Colon (tissue), 2 donors: ENCODE measurements around the gene UBAC2.

Experiments
- FAIRE-seq: peaks from 2 replicates; lab custom pipeline; 2012; peaks lifted over from hg19 to GRCh38; lab: Jason Lieb, UNC
- donor health status: control.
- donor health status: control.

Gene UBAC2

DNA sequence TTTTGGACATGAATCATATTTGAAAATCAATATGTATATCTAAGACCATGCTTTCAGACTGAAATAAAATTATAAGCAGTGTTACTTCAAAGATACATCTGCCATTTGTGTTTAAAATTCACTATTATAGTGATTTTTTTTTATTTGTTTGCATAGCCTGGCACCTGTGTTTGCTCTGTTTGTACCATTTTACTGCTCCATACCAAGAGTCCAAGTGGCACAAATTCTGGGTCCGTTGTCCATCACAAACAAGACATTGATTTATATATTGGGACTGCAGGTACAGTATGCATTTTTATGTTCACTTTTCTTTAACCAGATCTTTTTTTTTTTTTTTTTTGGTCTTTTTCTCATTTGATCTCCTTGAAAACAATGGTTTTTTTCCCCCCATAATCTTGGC, 113.3 kb downstream of the UBAC2 start:
- FAIRE-seq: no peak

DNA sequence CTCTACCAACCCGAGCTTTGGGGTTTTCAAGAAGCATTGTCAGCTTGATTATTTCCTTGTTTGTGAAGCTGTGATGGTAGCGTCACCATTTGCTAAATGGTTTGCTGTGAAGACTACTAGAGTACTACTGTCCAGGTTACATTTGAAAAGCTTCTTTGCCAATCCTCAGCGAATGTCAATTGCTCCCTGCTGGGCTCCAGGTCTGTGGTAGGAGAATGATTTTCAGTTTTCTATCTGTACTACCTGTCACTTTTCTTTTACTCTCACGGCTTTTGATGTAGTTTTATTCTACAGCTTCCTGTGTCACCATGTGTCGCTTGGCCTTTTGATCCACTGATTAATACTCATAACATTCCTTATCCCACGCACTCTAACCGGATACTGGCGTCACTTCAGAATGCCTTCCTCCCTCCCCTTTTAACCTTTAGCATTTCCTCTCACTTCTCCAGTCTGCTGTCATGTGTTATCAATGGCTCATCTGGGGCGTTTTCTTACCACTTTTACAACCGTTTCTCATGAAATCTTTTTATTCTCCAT, 114.1 kb downstream of the UBAC2 start:
- FAIRE-seq: no peak

GRCh38 chr13:99315186-99315585, 114.5 kb downstream of the UBAC2 start:
- no peak for FAIRE-seq

DNA sequence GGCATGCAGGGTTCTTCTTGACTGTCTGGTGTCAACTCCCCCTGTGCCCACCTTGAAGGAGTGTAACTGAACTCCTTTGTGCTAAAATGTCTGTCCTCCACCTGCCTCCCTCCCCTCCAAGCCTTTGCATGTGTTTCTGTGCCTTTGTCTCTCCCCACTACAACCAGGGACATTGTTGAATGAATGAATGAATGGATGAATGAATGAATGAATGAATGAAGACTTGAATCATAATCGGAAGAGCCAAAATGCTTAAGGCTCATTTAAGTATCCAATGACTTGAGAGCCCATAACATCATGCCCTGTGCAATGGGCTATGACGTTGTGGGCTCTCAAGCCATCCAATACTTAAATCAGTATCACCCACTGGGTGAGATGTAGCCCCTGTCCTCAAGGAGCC, 115.6 kb downstream of the UBAC2 start:
- FAIRE-seq: no peak

- no peak for FAIRE-seq
Observed at GRCh38 chr13:99316657-99317256, 116.1 kb downstream of the UBAC2 start.

DNA sequence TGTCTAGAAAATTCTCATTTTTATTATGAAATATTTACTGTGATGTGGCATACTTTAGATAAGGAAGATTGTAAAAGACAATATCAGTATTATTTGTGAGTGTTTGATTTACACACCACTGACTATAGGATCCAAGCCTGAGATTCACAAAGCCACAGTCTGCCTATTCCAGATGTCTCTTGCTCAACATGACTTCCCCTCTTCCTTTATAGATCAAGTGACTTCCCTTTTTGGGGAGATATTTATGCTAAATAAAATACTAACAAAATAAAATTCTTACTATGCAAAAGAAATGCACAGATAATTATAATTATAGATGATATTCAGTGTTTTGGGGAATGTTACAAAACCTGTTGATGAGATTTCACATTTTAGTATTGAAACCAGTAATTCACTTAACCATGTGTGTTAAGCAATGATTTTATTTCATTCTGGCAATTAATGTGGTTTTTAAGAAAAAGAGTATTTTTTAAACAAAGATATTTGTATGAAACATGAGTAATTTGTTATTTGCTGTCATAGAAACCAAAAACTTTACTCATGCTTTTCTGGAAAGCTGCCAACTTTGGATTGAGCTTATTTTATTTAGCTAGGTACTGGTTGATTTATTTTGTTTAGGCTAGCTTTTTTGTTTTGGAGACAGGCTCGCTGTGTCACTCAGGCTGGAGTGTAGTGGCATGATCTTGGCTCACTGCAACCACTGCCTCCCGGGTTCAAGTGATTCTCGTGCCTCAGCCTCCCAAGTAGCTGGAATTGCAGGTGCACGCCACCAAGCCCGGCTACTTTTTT, 120.2 kb downstream of the UBAC2 start:
- no peak for FAIRE-seq

GRCh38 chr13:99321709-99322108, 121.1 kb downstream of the UBAC2 start:
- no peak for FAIRE-seq

- FAIRE-seq: no peak
Observed at GRCh38 chr13:99322297-99323103, 121.8 kb downstream of the UBAC2 start.

GRCh38 chr13:99323488-99323887, 122.8 kb downstream of the UBAC2 start:
- no peak for FAIRE-seq

DNA sequence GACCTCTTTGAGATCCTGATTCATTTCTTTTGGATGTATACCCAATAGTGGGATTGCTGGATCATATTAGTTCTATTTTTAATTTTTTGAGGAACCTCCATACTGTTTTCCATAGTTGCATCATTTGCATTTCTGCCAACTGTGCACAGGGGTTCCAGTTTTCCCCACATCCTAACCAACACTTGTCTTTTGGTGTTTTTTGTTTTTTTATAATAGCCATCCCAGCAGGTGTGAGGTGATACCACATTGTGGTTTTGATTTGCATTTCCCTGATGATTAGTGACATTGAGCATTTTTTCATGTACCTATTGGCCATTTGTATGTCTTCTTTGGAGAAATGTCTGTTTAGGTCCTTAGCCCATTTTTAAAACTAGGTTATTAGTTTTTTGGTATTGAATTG, 125.4 kb downstream of the UBAC2 start:
- no peak for FAIRE-seq

DNA sequence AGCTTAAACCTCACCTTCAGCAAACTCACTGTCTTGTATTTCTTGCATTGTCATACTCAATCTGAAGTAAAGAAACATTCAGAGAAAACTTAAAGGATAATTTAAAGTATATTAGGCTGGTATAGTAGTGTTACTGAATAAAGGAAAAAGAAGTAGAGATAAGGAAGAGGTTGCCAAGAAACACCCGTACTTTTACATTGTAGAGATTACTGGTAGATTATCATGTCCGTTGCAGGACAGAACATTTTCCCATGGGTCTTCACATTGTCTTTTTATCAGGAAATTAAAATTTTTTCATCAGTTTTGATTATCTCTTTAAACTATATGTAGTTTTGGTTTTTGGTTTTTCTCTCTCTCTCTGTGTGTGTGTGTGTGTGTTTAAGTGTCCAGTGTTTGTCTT, 126.5 kb downstream of the UBAC2 start:
- no peak for FAIRE-seq

DNA sequence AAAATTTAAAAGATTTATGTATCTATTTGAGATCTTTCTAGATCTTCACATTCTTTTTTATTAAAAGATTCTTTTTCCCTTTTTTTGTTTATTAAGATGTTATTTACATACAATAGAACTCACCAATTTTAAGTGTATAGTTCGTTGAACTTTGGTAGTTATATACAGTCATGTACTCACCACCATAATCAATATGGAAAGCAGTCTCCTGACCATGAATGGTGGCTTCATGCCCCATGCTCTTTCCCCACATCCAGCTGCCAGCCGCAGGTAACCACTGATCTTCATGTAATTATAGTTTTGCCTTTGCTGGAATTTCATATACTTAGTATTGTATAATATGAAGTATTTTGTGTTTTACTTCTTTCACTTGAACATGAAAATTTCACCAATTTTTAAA, 127.1 kb downstream of the UBAC2 start:
- FAIRE-seq: no peak

DNA sequence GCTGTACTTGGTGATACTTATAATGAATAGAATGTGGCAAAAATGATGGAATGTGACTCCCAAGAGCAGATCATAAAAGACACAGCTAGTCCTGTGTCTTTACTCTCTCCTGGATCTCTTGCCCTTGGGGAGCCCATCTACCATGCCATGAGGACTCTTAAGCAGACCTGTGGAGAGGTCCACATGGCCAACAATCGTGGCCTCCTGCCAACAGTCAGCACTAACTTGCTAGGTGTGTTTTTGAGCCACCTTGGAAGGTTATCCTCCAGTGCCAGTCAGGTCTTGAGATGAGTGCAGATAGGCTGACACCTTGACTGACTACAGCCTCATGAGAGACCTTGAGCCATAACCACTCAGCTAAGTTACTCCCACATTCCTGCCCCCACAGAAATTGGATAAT, 128.8 kb downstream of the UBAC2 start:
- no peak for FAIRE-seq

GRCh38 chr13:99330942-99331341, 130.3 kb downstream of the UBAC2 start:
- no peak for FAIRE-seq

DNA sequence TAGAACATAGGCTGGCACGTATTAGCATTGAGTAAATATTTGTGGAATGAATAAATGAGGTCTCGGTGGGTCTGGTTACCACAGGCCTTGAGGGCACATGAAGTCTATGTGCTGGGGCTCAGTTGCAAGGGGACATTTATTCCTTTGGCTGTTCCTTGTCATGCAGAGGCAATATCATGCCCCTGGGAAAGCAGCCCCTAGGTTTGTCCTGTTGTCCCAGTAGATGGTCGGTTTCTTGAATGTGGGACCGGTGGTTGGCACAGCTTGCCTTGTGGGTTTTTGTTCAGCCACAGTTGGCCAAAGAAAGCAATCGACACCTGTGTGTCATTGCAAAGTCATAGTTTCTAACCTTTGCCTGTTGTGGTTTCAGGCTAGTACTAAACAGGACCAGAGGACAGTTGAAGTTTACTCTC, 131.2 kb downstream of the UBAC2 start:
- no peak for FAIRE-seq

DNA sequence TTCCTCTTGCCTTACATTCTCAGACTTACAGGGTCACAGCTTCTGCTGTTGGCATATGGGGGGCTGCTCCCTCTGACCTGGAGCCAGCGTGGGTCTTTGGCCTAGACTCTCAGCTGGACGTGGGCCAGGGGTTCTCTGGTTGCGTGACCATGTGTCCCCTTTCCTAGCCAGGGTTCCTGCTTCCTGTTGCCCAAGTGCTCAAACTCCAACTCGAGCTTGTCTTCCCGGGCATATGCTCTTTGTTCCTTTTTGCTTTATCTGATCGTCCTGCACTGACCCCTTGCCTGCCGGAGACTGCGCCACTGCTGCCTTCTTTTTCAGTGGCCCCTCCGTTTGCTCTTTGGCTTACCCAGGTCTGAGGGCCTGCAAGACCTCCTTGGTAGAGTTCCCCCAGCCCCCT, 131.8 kb downstream of the UBAC2 start:
- no peak for FAIRE-seq

DNA sequence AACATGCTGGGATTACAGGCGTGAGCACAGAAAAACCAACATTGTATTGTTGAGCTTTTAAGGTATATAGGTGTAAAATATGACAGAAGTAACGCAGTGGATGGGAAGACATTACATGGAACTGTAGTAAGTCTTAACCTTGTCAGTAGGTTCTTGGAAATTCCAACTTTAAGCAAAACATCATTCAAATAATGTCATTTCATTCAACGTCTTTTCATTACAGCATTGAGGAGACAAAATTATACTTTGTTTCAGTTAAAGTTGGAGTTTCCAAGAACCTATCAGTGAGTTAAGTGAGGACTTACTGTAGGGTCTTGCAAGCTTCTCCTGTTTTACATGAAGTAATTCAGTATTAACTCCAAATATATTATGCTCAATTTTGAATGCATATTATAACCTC, 133.6 kb downstream of the UBAC2 start:
- FAIRE-seq: no peak

- no peak for FAIRE-seq
Observed at GRCh38 chr13:99335087-99335486, 134.4 kb downstream of the UBAC2 start.

GRCh38 chr13:99335603-99336002, 134.9 kb downstream of the UBAC2 start:
- FAIRE-seq: no peak

GRCh38 chr13:99339230-99339721, 138.6 kb downstream of the UBAC2 start:
- FAIRE-seq: no peak

DNA sequence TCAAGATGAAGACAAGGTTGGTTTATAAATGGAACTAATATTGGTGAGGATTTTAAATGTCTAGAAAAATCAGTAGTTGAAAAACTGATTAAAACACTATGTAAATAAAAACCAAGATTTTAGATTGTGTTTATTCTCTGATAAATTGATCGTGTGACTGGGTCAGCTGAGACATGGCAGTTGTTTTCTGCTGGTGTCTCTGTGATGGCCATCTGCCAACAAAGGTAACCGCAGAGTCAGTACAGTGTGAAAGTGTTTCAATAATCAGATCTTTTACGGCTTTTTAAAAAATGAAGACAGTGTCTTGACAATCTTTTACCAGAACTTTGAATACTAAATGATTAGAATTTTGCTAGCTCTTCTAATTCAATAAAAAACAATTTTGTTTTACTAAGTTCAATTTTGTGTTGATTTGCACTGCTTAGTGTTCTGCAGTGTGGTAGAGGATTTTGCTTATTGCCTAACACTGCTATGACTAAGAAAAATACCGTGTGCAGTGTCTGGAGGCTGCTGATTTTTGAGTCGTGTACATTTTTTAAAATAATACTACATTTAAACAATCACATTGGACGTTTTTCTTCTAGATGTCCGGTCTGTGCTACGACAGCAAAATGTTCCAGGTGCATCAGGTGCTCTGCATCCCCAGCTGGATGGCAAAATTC, 139.2 kb downstream of the UBAC2 start:
- no peak for FAIRE-seq

DNA sequence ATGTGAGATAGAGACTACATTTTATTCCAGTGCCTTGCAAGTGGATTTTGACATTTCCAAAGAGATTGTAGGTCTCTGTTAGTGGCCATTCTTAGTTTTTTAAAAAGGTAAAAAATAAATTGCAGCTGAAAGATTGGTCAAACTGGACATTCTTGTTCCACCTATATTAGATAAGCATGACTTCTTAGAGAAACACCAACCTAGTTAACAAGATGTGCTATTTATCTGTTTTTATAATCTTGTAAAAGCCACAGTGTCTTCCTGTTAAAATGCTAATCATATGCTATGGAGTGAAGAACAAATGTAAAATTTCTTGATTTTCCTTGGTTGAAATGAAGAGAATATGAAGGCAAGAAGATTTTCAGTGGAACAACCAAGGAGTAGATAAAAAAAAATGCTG, 140.0 kb downstream of the UBAC2 start:
- no peak for FAIRE-seq
